IMR-90 (cell line): ENCODE data around the gene RBFOX2. TPM values are rescaled to one million over a fixed set of nuclear protein-coding genes. Genes with fewer than 3 reads are reported as not detected.

ENCODE experiments used
- ATAC-seq: fragments of 200-7000 bp; cut with Tn5 transposase; 2 replicates; pipeline ENCODE4 v1.9.1; 2020; ENCODE audit warnings: low read depth, mild to moderate bottlenecking, moderate library complexity
- BruUV-seq: library from RNA; stranded (reverse); fragments of 400-500 nt; replicated peaks from 2 replicates; lab custom pipeline; 2021; lab: Mats Ljungman, UMichigan
- CTCF ChIA-PET: fragments of 300-600 bp; formaldehyde crosslinking; extraction: SDS; loops from one replicate; lab custom pipeline; 2021; ENCODE audit warnings: antibody characterized with exemption; lab: Yijun Ruan, JAX
- POLR2A ChIA-PET: fragments of 300-600 bp; sonication (Branson Sonifier 250); formaldehyde crosslinking; loops from one replicate; lab custom pipeline; 2022; ENCODE audit warnings: antibody characterized with exemption; ENCODE audit not compliant: unreplicated experiment; lab: Charles Lee
- DNase-seq: peaks from one replicate; pipeline ENCODE4 v3.0.0; 2013
- H2AFZ ChIP-seq: replicated peaks from 2 replicates; pipeline ENCODE3; 2013; ENCODE audit warnings: low read length, mild to moderate bottlenecking; ENCODE audit not compliant: poor library complexity
- H2AK5ac ChIP-seq: 2 replicates; pipeline ENCODE4 v1.6.1; 2013; ENCODE audit warnings: low read depth, low read length, inconsistent platforms
- H2AK9ac ChIP-seq: replicated peaks from 2 replicates; pipeline ENCODE3; 2013; ENCODE audit warnings: mild to moderate bottlenecking, low read depth, low read length, moderate library complexity; ENCODE audit not compliant: poor library complexity
- H2BK120ac ChIP-seq: 2 replicates; pipeline ENCODE4 v1.6.1; 2013; ENCODE audit warnings: low read depth, low read length, inconsistent platforms
- H2BK15ac ChIP-seq: 3 replicates; pipeline ENCODE4 v1.6.1; 2013; ENCODE audit warnings: low read depth, low read length, inconsistent platforms
- H2BK20ac ChIP-seq: 2 replicates; pipeline ENCODE4 v1.6.1; 2013; ENCODE audit warnings: low read depth, mild to moderate bottlenecking, inconsistent platforms, low read length, moderate library complexity
- H2BK5ac ChIP-seq: 2 replicates; pipeline ENCODE4 v1.6.1; 2013; ENCODE audit warnings: mild to moderate bottlenecking, low read depth, low read length, inconsistent platforms; ENCODE audit not compliant: poor library complexity, severe bottlenecking
- H3K14ac ChIP-seq: replicated peaks from 2 replicates; pipeline ENCODE4 v1.6.1; 2013; ENCODE audit warnings: low read depth, low read length, inconsistent platforms
- H3K18ac ChIP-seq: 2 replicates; pipeline ENCODE4 v1.6.1; 2013; ENCODE audit warnings: low read depth, low read length, control low read depth
- H3K23ac ChIP-seq: 2 replicates; pipeline ENCODE4 v1.6.1; 2013; ENCODE audit warnings: low read depth, low read length, inconsistent platforms
- H3K27ac ChIP-seq: 2 replicates; pipeline ENCODE4 v1.5.1; 2013; ENCODE audit warnings: mild to moderate bottlenecking, control low read depth, low read length; ENCODE audit not compliant: insufficient read depth
- H3K27me3 ChIP-seq: 2 replicates; pipeline ENCODE4 v1.6.1; 2013; ENCODE audit warnings: low read length; ENCODE audit not compliant: control insufficient read depth, insufficient read depth
- H3K36me3 ChIP-seq: 2 replicates; pipeline ENCODE4 v1.6.1; 2013; ENCODE audit warnings: low read length, mixed read lengths; ENCODE audit not compliant: control insufficient read depth, insufficient read depth
- H3K4ac ChIP-seq: 2 replicates; pipeline ENCODE4 v1.6.1; 2013; ENCODE audit warnings: low read depth, low read length, inconsistent platforms
- H3K4me1 ChIP-seq: 2 replicates; pipeline ENCODE4 v1.6.1; 2013; ENCODE audit warnings: low read length, mixed read lengths; ENCODE audit not compliant: control insufficient read depth, insufficient read depth
- H3K4me2 ChIP-seq: 2 replicates; pipeline ENCODE4 v1.6.1; 2013; ENCODE audit warnings: low read depth, mild to moderate bottlenecking, control low read depth, low read length, moderate library complexity
- H3K4me3 ChIP-seq: 2 replicates; pipeline ENCODE4 v1.5.1; 2013; ENCODE audit warnings: low read depth, mild to moderate bottlenecking, control low read depth, low read length, moderate library complexity; ENCODE audit not compliant: insufficient read depth
- H3K56ac ChIP-seq: 2 replicates; pipeline ENCODE4 v1.6.1; 2013; ENCODE audit warnings: low read length, inconsistent platforms; ENCODE audit not compliant: insufficient read depth; ENCODE audit errors: extremely low read depth
- H3K79me1 ChIP-seq, 2 experiments: 2 replicates each; pipeline ENCODE4 v1.6.1; 2013; ENCODE audit warnings: low read length in 2 of 2, inconsistent platforms in 1 of 2, low read depth in 1 of 2
- H3K9ac ChIP-seq: 2 replicates; pipeline ENCODE4 v1.6.1; 2013; ENCODE audit warnings: low read depth, low read length, control low read depth
- H3K9me1 ChIP-seq: 2 replicates; pipeline ENCODE4 v1.6.1; 2013; ENCODE audit warnings: low read length, inconsistent platforms; ENCODE audit not compliant: insufficient read depth
- H3K9me3 ChIP-seq: 2 replicates; pipeline ENCODE4 v1.6.1; 2013; ENCODE audit warnings: low read length; ENCODE audit not compliant: control insufficient read depth, insufficient read depth
- H4K20me1 ChIP-seq: 2 replicates; pipeline ENCODE4 v1.6.1; 2013; ENCODE audit warnings: low read length, inconsistent platforms; ENCODE audit not compliant: insufficient read depth
- H4K5ac ChIP-seq: 2 replicates; pipeline ENCODE4 v1.6.1; 2013; ENCODE audit warnings: mild to moderate bottlenecking, low read depth, low read length, control low read depth
- H4K8ac ChIP-seq, 2 experiments: 2 replicates each; pipeline ENCODE4 v1.6.1; 2013; ENCODE audit warnings: low read depth in 2 of 2, low read length in 2 of 2, control low read depth in 1 of 2, inconsistent platforms in 1 of 2
- H4K91ac ChIP-seq: 2 replicates; pipeline ENCODE4 v1.6.1; 2013; ENCODE audit warnings: low read depth, low read length, inconsistent platforms; ENCODE audit not compliant: insufficient read depth
- BHLHE40 ChIP-seq: fragments of 150-350 bp; IDR thresholded peaks from 2 replicates; pipeline ENCODE4 v1.6.1; 2016; ENCODE audit warnings: mild to moderate bottlenecking, low read depth, low read length
- CEBPB ChIP-seq: IDR thresholded peaks from 2 replicates; pipeline ENCODE4 v1.6.1; 2012; ENCODE audit warnings: low read depth, low read length, improper control_type of control experiment
- CHD1 ChIP-seq: IDR thresholded peaks from 2 replicates; pipeline ENCODE4 v1.6.1; 2012; ENCODE audit warnings: low read depth, low read length, improper control_type of control experiment
- FOS ChIP-seq: fragments of 150-350 bp; IDR thresholded peaks from 2 replicates; pipeline ENCODE4 v1.6.1; 2016; ENCODE audit warnings: low read depth, low read length
- MAFK ChIP-seq: IDR thresholded peaks from 2 replicates; pipeline ENCODE4 v1.6.1; 2012; ENCODE audit warnings: low read depth, low read length, improper control_type of control experiment
- MAZ ChIP-seq: IDR thresholded peaks from 2 replicates; pipeline ENCODE4 v1.6.1; 2012; ENCODE audit warnings: low read depth, mild to moderate bottlenecking, low read length, improper control_type of control experiment, moderate library complexity, borderline replicate concordance
- MXI1 ChIP-seq: IDR thresholded peaks from 2 replicates; pipeline ENCODE4 v1.6.1; 2012; ENCODE audit warnings: low read depth, mild to moderate bottlenecking, low read length, moderate library complexity, borderline replicate concordance
- NFE2L2 ChIP-seq: fragments of 150-350 bp; IDR thresholded peaks from 2 replicates; pipeline ENCODE4 v1.6.1; 2016; ENCODE audit warnings: low read depth, mild to moderate bottlenecking, low read length
- POLR2A ChIP-seq: IDR thresholded peaks from 2 replicates; pipeline ENCODE4 v1.6.1; 2012; ENCODE audit warnings: mild to moderate bottlenecking, low read depth, low read length
- RAD21 ChIP-seq: IDR thresholded peaks from 2 replicates; pipeline ENCODE4 v1.6.1; 2012; ENCODE audit warnings: low read length, improper control_type of control experiment
- RCOR1 ChIP-seq: IDR thresholded peaks from 2 replicates; pipeline ENCODE4 v1.6.1; 2012; ENCODE audit warnings: mild to moderate bottlenecking, low read length, improper control_type of control experiment; ENCODE audit not compliant: insufficient replicate concordance
- RFX5 ChIP-seq: IDR thresholded peaks from 2 replicates; pipeline ENCODE4 v1.8.0; 2012; ENCODE audit warnings: low read depth, mild to moderate bottlenecking, low read length, moderate library complexity
- SMC3 ChIP-seq: fragments of 150-350 bp; IDR thresholded peaks from 2 replicates; pipeline ENCODE4 v1.6.1; 2016; ENCODE audit warnings: low read depth, mild to moderate bottlenecking, antibody characterized with exemption, low read length, moderate library complexity
- WGBS, 2 experiments: methylation state at CpG; one replicate each; pipeline versions ENCODE4 v1.1.5 to v1.1.7; 2013; ENCODE audit warnings: missing lambda C conversion rate in 2 of 2; ENCODE audit not compliant: insufficient read length in 1 of 2; ENCODE audit errors: extremely low coverage in 2 of 2; 5-methylcytosine and 5-hydroxymethylcytosine counted together
- dilution Hi-C: fragments of 300-500 bp; cut with HindIII; formaldehyde crosslinking; loops from one replicate; pipeline ENCODE4 v1.14.3; 2018; ENCODE audit warnings: low sequenced_read_pairs; ENCODE audit not compliant: unreplicated experiment
- in situ Hi-C: fragments of 300-500 bp; cut with MboI; formaldehyde crosslinking; loops from 3 replicates; pipeline ENCODE4 v1.14.3; 2019; ENCODE audit warnings: low sequenced_read_pairs, inconsistent platforms, mixed read lengths
- intact Hi-C: fragments of 100-400 bp; cut with micrococcal nuclease; formaldehyde crosslinking; loops from 2 replicates; pipeline ENCODE4 v1.10.0; 2022
- polyA plus RNA-seq, 3 experiments: library from polyadenylated mRNA; depleted of rRNA; stranded (reverse); fragments of >200 nt; gene quantifications; 2 replicates each; pipeline ENCODE4 v1.2.3, GENCODE V29; 2012; ENCODE audit warnings: low replicate concordance in 1 of 3
- total RNA-seq: library from RNA; depleted of rRNA; stranded (reverse); fragments of >200 nt; gene quantifications from 2 replicates; pipeline ENCODE4 v1.2.3, GENCODE V29; 2012
- TF ChIP-seq, protein P1 (sequence below): fragments of 150-350 bp; IDR thresholded peaks from 2 replicates; pipeline ENCODE4 v1.6.1; 2017; ENCODE audit warnings: mild to moderate bottlenecking, antibody characterized with exemption, low read length, low read depth
- TF ChIP-seq, protein P2 (sequence below): conservative IDR thresholded peaks from 2 replicates; pipeline ENCODE4 v1.5.1; 2012; ENCODE audit warnings: mild to moderate bottlenecking, low read depth, low read length, improper control_type of control experiment
- TF ChIP-seq, protein P3 (sequence below): fragments of 150-350 bp; IDR thresholded peaks from 2 replicates; pipeline ENCODE4 v1.6.1; 2016; ENCODE audit warnings: low read depth, mild to moderate bottlenecking, low read length, moderate library complexity, borderline replicate concordance

The RBFOX2 gene
- total and polyA plus RNA-seq, 2 of the 4 experiments (the other 2 are of a cell fraction) = 146 to 178 TPM

DNA sequence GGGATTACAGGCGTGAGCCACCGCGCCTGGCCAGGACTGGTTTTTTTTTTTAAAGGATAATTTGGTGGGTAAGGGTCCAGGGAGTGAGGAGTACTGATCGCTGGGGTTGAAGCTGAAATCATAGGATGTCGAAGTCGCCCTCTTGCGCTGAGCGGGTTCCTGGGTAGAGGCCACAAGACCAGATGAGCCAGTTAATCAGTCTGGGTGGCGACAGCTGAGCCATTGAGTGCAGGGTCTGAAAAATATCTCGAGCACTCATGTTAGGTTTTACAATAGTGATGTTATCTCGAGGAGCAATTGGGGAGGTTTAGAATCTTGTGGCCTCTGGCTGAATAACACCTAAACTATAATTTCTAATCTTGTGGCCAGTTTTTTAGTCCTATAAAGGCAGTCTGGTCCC is 303.1 kb downstream of the RBFOX2 start:
- Histone ChIP-seq H3K9me3 (no peaks in the 10 kb centered on the region), H3K36me3 (no peaks in the 10 kb centered on the region), H3K4ac (no peak overlapping the region), H3K79me1 (no peaks in the 10 kb centered on the region), H2BK15ac (no peak overlapping the region), H2BK5ac (no peak overlapping the region), H3K4me3 (no peak overlapping the region), H2BK120ac (no peak overlapping the region), H3K4me1 (no peaks in the 10 kb centered on the region), H2BK20ac (no peak overlapping the region), H4K91ac (no peak overlapping the region), H3K9ac (no peak overlapping the region), H2AK5ac (no peak overlapping the region), H3K23ac (no peak overlapping the region), H3K18ac (no peak overlapping the region), H4K20me1 (no peaks in the 10 kb centered on the region), H4K8ac (no peak overlapping the region), H3K56ac (no peak overlapping the region), H3K27me3 (no peaks in the 10 kb centered on the region), H3K4me2 (no peak overlapping the region), H3K9me1 (peaks cover 3% of the 10 kb centered on the region), H2AK9ac (no peak overlapping the region), H3K27ac (no peak overlapping the region), H2AFZ (no peak overlapping the region), H3K14ac (no peak overlapping the region), H4K5ac (no peak overlapping the region)
- TF ChIP-seq RCOR1 (no peak), CHD1 (no peak), RAD21 (no peak), MXI1 (no peak), POLR2A (no peak), MAFK (no peak), BHLHE40 (no peak), MAZ (no peak), CEBPB (no peak), RFX5 (no peak), SMC3 (no peak), NFE2L2 (no peak), FOS (no peak)
- TF ChIP-seq, protein P1, sequence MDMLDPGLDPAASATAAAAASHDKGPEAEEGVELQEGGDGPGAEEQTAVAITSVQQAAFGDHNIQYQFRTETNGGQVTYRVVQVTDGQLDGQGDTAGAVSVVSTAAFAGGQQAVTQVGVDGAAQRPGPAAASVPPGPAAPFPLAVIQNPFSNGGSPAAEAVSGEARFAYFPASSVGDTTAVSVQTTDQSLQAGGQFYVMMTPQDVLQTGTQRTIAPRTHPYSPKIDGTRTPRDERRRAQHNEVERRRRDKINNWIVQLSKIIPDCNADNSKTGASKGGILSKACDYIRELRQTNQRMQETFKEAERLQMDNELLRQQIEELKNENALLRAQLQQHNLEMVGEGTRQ = no peak
- TF ChIP-seq, protein P2, sequence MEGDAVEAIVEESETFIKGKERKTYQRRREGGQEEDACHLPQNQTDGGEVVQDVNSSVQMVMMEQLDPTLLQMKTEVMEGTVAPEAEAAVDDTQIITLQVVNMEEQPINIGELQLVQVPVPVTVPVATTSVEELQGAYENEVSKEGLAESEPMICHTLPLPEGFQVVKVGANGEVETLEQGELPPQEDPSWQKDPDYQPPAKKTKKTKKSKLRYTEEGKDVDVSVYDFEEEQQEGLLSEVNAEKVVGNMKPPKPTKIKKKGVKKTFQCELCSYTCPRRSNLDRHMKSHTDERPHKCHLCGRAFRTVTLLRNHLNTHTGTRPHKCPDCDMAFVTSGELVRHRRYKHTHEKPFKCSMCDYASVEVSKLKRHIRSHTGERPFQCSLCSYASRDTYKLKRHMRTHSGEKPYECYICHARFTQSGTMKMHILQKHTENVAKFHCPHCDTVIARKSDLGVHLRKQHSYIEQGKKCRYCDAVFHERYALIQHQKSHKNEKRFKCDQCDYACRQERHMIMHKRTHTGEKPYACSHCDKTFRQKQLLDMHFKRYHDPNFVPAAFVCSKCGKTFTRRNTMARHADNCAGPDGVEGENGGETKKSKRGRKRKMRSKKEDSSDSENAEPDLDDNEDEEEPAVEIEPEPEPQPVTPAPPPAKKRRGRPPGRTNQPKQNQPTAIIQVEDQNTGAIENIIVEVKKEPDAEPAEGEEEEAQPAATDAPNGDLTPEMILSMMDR = no peak
- TF ChIP-seq, protein P3, sequence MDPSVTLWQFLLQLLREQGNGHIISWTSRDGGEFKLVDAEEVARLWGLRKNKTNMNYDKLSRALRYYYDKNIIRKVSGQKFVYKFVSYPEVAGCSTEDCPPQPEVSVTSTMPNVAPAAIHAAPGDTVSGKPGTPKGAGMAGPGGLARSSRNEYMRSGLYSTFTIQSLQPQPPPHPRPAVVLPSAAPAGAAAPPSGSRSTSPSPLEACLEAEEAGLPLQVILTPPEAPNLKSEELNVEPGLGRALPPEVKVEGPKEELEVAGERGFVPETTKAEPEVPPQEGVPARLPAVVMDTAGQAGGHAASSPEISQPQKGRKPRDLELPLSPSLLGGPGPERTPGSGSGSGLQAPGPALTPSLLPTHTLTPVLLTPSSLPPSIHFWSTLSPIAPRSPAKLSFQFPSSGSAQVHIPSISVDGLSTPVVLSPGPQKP = no peak
- ATAC-seq (no peak), DNase-seq (no peak)
- dilution Hi-C loops = no loop called here
- in situ Hi-C loops = no loop called here
- BruUV-seq = no TSS peak
- ChIA-PET POLR2A (no interaction called here), CTCF (no interaction called here)
- 87% methylated on average over 7 of the region's 11 CpGs; no CpG with 5 or more reads in 1 of the 2 experiments for WGBS, 2 experiments
- intact Hi-C loops = no loop called here
